Measurements from ENCODE around the gene QDPR. TPM values are rescaled to one million over a fixed set of nuclear protein-coding genes. Genes with fewer than 3 reads are reported as not detected.

QDPR gene
- 1 to 10 TPM; 3.8 to 9.7 (median 5.9) TPM for total RNA-seq

- WGBS, 2 donors, result 3 to 7% methylated on average over 24 to 42 of the region's 65 CpGs
- peak; percentile 26 to 93 for DNase-seq (ENCODE audit: low spot score in 2 of 2)
- TF ChIP-seq CTCF (IDR thresholded peaks at IDR 0.05), result no peak
- TF ChIP-seq POLR2A (IDR thresholded peaks at IDR 0.05), result no peak
- peak within 1 kb of the TSS; percentile 70 for H3K4me3 ChIP-seq (ENCODE audit: low read depth, poor library complexity, severe bottlenecking)
- intact Hi-C loops (cut with DNase I; ENCODE audit: low total_unique reads), result no loop called here
Measured at GRCh38 chr4:17511950-17512795, at the start of gene QDPR. QDPR (minus strand) TSS chr4:17512090; CDS start chr4:17512054, 36 bp downstream.

- no peak overlapping the region for H3K4me3 ChIP-seq (ENCODE audit: low read depth, poor library complexity, severe bottlenecking)
- peak in 1 of 2 donors; percentile 54 for DNase-seq (ENCODE audit: low spot score in 2 of 2)
- intact Hi-C loops (cut with DNase I; ENCODE audit: low total_unique reads), result no loop called here
- WGBS, 2 donors, result 62 to 72% methylated on average over 8 of the region's 8 CpGs
- TF ChIP-seq POLR2A (IDR thresholded peaks at IDR 0.05) (no peak), CTCF (IDR thresholded peaks at IDR 0.05) (no peak)
Measured at GRCh38 chr4:17561195-17561909, 49.5 kb upstream of the QDPR start.

DNA sequence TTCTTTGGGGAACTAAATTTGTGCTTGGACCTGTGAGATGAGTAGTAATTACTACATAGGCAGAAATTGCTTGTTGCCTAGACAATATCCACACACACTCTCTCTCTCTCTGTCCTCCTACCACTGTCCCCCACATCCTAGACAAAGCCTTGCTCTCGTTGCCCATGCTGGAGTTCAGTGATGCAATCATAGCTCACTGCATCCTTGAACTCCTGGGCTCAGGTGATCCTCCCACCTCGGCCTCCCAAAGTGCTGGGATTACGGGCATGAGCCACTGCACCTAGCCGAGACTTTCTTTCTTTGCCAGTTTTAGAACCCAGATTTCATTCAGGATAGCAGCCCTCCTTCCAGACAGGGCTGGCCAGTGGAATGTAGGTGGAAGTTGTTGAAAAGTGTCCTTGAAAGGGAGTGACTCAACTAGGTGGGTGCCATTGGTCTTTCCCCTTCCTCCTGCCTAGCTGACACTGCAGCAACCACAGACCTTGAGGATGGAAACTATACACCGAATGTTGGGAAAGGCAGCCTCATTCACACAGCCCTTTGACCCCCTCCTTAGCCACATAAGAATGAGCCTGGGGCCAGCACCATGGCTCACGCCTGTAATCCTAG is 48.3 kb upstream of the QDPR start:
- 85 to 87% methylated on average over 6 of the region's 6 CpGs for WGBS, 2 donors
- intact Hi-C loops (cut with DNase I; ENCODE audit: low total_unique reads), result no loop called here
- DNase-seq (ENCODE audit: low spot score in 2 of 2), result no peak
- TF ChIP-seq CTCF (IDR thresholded peaks at IDR 0.05) (no peak), POLR2A (IDR thresholded peaks at IDR 0.05) (no peak)
- no peak overlapping the region for H3K4me3 ChIP-seq (ENCODE audit: low read depth, poor library complexity, severe bottlenecking)

- TF ChIP-seq POLR2A (IDR thresholded peaks at IDR 0.05) (no peak), CTCF (IDR thresholded peaks at IDR 0.05) (no peak)
- H3K4me3 ChIP-seq (ENCODE audit: low read depth, poor library complexity, severe bottlenecking), result no peak overlapping the region
- no peak for DNase-seq (ENCODE audit: low spot score in 2 of 2)
- intact Hi-C loops (cut with DNase I; ENCODE audit: low total_unique reads), result loop anchor here (10.0 kb wide), 1 partner anchor 75 kb away; no protein-coding TSS in a partner anchor
- 90 to 96% methylated on average over 3 of the region's 3 CpGs for WGBS, 2 donors
Measured at GRCh38 chr4:17559709-17560048, 47.8 kb upstream of the QDPR start.

GRCh38 chr4:17558941-17559708 is 47.2 kb upstream of the QDPR start:
- H3K4me3 ChIP-seq (ENCODE audit: low read depth, poor library complexity, severe bottlenecking), result no peak overlapping the region
- WGBS, 2 donors, result 95 to 98% methylated on average over 4 of the region's 4 CpGs
- intact Hi-C loops (cut with DNase I; ENCODE audit: low total_unique reads), result loop anchor here (10.0 kb wide), 1 partner anchor 76 kb away; no protein-coding TSS in a partner anchor
- no peak for DNase-seq (ENCODE audit: low spot score in 2 of 2)
- TF ChIP-seq CTCF (IDR thresholded peaks at IDR 0.05) (no peak), POLR2A (IDR thresholded peaks at IDR 0.05) (no peak)
